Panc1 (cell line): Measurements from ENCODE around the gene SERTAD4. TPM values are rescaled to one million over a fixed set of nuclear protein-coding genes. Genes with fewer than 3 reads are reported as not detected.

Experiments used
- ATAC-seq: fragments of 200-7000 bp; cut with Tn5 transposase; 2 replicates; pipeline ENCODE4 v1.9.1; 2020; ENCODE audit warnings: mild to moderate bottlenecking, moderate library complexity
- BruUV-seq: library from RNA; stranded (reverse); fragments of 400-500 nt; replicated peaks from 2 replicates; lab custom pipeline; 2021; lab: Mats Ljungman, UMichigan
- CTCF ChIA-PET: fragments of 300-600 bp; sonication (Branson Sonifier 250); formaldehyde crosslinking; loops from one replicate; lab custom pipeline; 2022; ENCODE audit warnings: antibody characterized with exemption; lab: Charles Lee
- POLR2A ChIA-PET: fragments of 300-600 bp; sonication (Branson Sonifier 250); formaldehyde crosslinking; loops from one replicate; lab custom pipeline; 2022; ENCODE audit warnings: antibody characterized with exemption; lab: Charles Lee
- DNase-seq: peaks from one replicate; pipeline ENCODE4 v3.0.0-alpha.2; 2010; ENCODE audit warnings: low read depth, low spot score
- H3K27ac ChIP-seq: 2 replicates; pipeline ENCODE4 v1.5.1; 2011; ENCODE audit warnings: mild to moderate bottlenecking, low read length, inconsistent platforms
- H3K27me3 ChIP-seq: fragments of 200-500 bp; sonication (Bioruptor generic); 2 replicates; pipeline ENCODE4 v1.6.0; 2014; ENCODE audit warnings: low read length, inconsistent platforms; ENCODE audit not compliant: control insufficient read depth, insufficient read depth
- H3K36me3 ChIP-seq: fragments of 200-500 bp; sonication (Bioruptor generic); 2 replicates; pipeline ENCODE4 v1.5.1; 2014; ENCODE audit warnings: inconsistent platforms, mild to moderate bottlenecking, low read length, moderate library complexity; ENCODE audit not compliant: control insufficient read depth, insufficient read depth
- H3K4me1 ChIP-seq: 2 replicates; pipeline ENCODE4 v1.5.1; 2011; ENCODE audit warnings: inconsistent platforms, mild to moderate bottlenecking, low read length, moderate library complexity; ENCODE audit not compliant: control insufficient read depth, insufficient read depth
- H3K4me3 ChIP-seq, 2 experiments: 2 replicates each; pipeline ENCODE4 v1.5.1; 2011 to 2012; ENCODE audit warnings: low read depth in 2 of 2, low read length in 2 of 2, mild to moderate bottlenecking in 2 of 2, inconsistent platforms in 1 of 2, moderate library complexity in 1 of 2
- H3K9me3 ChIP-seq: fragments of 200-500 bp; sonication (Bioruptor generic); 2 replicates; pipeline ENCODE4 v1.5.1; 2014; ENCODE audit warnings: low read depth, mild to moderate bottlenecking, inconsistent platforms, low read length, moderate library complexity; ENCODE audit not compliant: control insufficient read depth, insufficient read depth
- POLR2AphosphoS5 ChIP-seq: IDR thresholded peaks from 2 replicates; pipeline ENCODE4 v1.6.1; 2012; ENCODE audit warnings: mild to moderate bottlenecking, low read depth, low read length, moderate library complexity
- SIN3A ChIP-seq: IDR thresholded peaks from 2 replicates; pipeline ENCODE4 v1.6.1; 2012; ENCODE audit warnings: low read depth, mild to moderate bottlenecking, low read length, moderate library complexity, borderline replicate concordance; ENCODE audit not compliant: insufficient read depth
- TCF7L2 ChIP-seq: IDR thresholded peaks from 2 replicates; pipeline ENCODE4 v1.6.1; 2011; ENCODE audit warnings: mild to moderate bottlenecking, low read depth, low read length, inconsistent platforms
- in situ Hi-C: cut with HindIII; loops from 2 replicates; pipeline ENCODE4 v1.10.0; 2016; ENCODE audit warnings: low sequenced_read_pairs, low pct_unique_long_range_greater_than_20kb
- intact Hi-C: fragments of 100-400 bp; cut with micrococcal nuclease; formaldehyde crosslinking; loops from one replicate; pipeline ENCODE4 v1.10.0; 2022; ENCODE audit not compliant: unreplicated experiment
- total RNA-seq: library from RNA; stranded (reverse); gene quantifications from one replicate; pipeline ENCODE4 v1.2.1, GENCODE V29; 2021; ENCODE audit not compliant: unreplicated experiment
- TF ChIP-seq, protein P1 (sequence below), 2 experiments: IDR thresholded peaks; 2 replicates each; pipeline ENCODE4 v1.6.1; 2011 to 2012; ENCODE audit warnings: low read depth in 2 of 2, control low read depth in 1 of 2, low read length in 1 of 2, mild to moderate bottlenecking in 1 of 2, moderate library complexity in 1 of 2; ENCODE audit not compliant: insufficient read depth in 1 of 2
- TF ChIP-seq, protein P2 (sequence below): fragments of 450-650 bp; IDR thresholded peaks from 2 replicates; pipeline ENCODE4 v1.5.1; 2017; ENCODE audit warnings: mild to moderate bottlenecking

The SERTAD4 gene
- total RNA-seq, 1 experiment from 2014 or later = 0.31 TPM

DNA sequence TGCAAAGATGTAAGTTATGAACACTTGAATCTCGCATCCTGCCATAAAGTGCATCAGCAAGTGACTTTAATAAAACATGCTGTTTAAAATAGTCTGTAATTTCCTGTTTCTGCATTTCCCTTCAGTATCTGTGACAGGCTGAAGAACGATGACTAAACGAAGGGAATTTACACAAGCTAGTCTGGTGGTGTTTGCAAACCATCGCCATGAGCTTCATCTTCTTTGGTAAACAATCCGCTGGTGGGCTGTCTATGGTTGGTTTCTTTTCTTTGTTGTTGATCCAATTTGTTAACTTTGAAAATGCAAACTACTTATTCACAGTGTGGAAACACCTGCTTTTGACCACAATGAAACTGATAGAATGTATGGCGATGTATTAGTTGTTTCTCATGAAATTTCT, 13.9 kb downstream of the SERTAD4 start:
- ATAC-seq = no peak
- in situ Hi-C loops = no loop called here
- POLR2A ChIA-PET = no interaction called here

DNA sequence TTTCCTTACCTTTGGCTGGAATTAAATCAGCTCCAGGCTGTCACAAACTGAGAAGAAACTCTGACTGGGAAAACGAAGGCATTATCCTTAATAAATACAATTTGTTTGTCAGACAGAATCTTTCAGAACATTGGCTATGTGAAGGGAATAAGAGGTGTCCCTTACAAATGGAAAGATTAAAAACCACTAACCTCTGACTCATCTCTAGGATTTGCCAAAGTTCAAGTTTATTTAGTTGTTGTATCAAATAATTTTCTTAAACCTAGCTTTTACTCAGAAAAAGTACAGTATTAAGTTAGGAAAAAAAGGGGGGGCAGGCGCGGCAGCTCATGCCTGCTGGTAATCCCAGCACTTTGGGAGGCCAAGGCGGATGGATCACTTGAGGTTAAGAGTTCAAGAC, 15.7 kb downstream of the SERTAD4 start:
- Histone ChIP-seq H3K4me3 (no peak overlapping the region), H3K9me3 (no peaks in the 10 kb centered on the region), H3K4me1 (no peaks in the 10 kb centered on the region), H3K36me3 (no peaks in the 10 kb centered on the region), H3K27ac (no peak overlapping the region), H3K27me3 (peaks cover 9% of the 10 kb centered on the region)
- in situ Hi-C loops = no loop called here
- ChIA-PET CTCF (no interaction called here), POLR2A (no interaction called here)
- intact Hi-C loops = no loop called here
- no TSS peak for BruUV-seq
- no peak for ATAC-seq
- no peak for DNase-seq
- TF ChIP-seq SIN3A (no peak), POLR2AphosphoS5 (no peak), TCF7L2 (no peak)
- TF ChIP-seq, protein P1, sequence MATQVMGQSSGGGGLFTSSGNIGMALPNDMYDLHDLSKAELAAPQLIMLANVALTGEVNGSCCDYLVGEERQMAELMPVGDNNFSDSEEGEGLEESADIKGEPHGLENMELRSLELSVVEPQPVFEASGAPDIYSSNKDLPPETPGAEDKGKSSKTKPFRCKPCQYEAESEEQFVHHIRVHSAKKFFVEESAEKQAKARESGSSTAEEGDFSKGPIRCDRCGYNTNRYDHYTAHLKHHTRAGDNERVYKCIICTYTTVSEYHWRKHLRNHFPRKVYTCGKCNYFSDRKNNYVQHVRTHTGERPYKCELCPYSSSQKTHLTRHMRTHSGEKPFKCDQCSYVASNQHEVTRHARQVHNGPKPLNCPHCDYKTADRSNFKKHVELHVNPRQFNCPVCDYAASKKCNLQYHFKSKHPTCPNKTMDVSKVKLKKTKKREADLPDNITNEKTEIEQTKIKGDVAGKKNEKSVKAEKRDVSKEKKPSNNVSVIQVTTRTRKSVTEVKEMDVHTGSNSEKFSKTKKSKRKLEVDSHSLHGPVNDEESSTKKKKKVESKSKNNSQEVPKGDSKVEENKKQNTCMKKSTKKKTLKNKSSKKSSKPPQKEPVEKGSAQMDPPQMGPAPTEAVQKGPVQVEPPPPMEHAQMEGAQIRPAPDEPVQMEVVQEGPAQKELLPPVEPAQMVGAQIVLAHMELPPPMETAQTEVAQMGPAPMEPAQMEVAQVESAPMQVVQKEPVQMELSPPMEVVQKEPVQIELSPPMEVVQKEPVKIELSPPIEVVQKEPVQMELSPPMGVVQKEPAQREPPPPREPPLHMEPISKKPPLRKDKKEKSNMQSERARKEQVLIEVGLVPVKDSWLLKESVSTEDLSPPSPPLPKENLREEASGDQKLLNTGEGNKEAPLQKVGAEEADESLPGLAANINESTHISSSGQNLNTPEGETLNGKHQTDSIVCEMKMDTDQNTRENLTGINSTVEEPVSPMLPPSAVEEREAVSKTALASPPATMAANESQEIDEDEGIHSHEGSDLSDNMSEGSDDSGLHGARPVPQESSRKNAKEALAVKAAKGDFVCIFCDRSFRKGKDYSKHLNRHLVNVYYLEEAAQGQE (IDR thresholded peaks at IDR 0.05; ENCODE audit: insufficient read depth in 1 of 2, low read depth in 2 of 2, low read length in 1 of 2) = no peak
- TF ChIP-seq, protein P2, sequence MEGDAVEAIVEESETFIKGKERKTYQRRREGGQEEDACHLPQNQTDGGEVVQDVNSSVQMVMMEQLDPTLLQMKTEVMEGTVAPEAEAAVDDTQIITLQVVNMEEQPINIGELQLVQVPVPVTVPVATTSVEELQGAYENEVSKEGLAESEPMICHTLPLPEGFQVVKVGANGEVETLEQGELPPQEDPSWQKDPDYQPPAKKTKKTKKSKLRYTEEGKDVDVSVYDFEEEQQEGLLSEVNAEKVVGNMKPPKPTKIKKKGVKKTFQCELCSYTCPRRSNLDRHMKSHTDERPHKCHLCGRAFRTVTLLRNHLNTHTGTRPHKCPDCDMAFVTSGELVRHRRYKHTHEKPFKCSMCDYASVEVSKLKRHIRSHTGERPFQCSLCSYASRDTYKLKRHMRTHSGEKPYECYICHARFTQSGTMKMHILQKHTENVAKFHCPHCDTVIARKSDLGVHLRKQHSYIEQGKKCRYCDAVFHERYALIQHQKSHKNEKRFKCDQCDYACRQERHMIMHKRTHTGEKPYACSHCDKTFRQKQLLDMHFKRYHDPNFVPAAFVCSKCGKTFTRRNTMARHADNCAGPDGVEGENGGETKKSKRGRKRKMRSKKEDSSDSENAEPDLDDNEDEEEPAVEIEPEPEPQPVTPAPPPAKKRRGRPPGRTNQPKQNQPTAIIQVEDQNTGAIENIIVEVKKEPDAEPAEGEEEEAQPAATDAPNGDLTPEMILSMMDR = no peak

More for the DNA sequence above, 13.9 kb downstream of the SERTAD4 start:
- H3K4me3 ChIP-seq = no peak overlapping the region
- H3K27me3 ChIP-seq = peaks cover 21% of the 10 kb centered on the region
- H3K36me3 ChIP-seq = no peaks in the 10 kb centered on the region
- DNase-seq = no peak
- H3K27ac ChIP-seq = no peak overlapping the region
- no TSS peak for BruUV-seq
- no peaks in the 10 kb centered on the region for H3K9me3 ChIP-seq
- intact Hi-C loops = no loop called here
- TF ChIP-seq SIN3A = no peak
- CTCF ChIA-PET = no interaction called here
- H3K4me1 ChIP-seq = no peaks in the 10 kb centered on the region

DNA sequence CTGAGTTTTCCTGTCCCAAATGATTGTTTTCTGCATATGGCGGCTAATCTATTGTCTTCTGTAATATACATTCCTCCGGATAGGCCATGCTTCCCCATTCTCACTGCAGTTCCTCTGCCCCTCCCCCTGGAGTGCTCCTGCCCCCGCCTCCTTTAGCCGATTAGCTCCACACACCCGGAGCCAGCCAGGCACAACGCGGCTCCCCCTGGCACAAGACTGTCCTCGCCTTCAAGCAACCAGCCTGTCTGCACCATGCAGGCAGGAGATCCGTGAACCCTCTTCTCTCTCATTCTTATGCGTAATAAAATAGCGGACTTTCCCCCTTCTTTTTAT, 18.0 kb downstream of the SERTAD4 start:
- ChIA-PET CTCF (no interaction called here), POLR2A (no interaction called here)
- Histone ChIP-seq H3K4me3 (peak overlapping the region in 1 of 2 experiments; percentile 37; a peak in 1 of 4 replicates), H3K27me3 (peaks cover 6% of the 10 kb centered on the region; the same call in 1 of the 2 replicates), H3K36me3 (no peaks in the 10 kb centered on the region), H3K27ac (no peak overlapping the region), H3K4me1 (no peaks in the 10 kb centered on the region), H3K9me3 (no peaks in the 10 kb centered on the region)
- DNase-seq (no peak), ATAC-seq (peak; percentile 54; the same call in 1 of the 2 replicates)
- no TSS peak for BruUV-seq
- in situ Hi-C loops = no loop called here
- intact Hi-C loops = no loop called here
- no peak for TF ChIP-seq POLR2AphosphoS5
- TF ChIP-seq, protein P1 (IDR thresholded peaks at IDR 0.05; ENCODE audit: insufficient read depth in 1 of 2, low read depth in 2 of 2, low read length in 1 of 2) = no peak
- no peak for TF ChIP-seq SIN3A
